Measurements from ENCODE around the gene BGLAP. TPM values are rescaled to one million over a fixed set of nuclear protein-coding genes. Genes with fewer than 3 reads are reported as not detected.
A peak's percentile ranks its signal among the peaks of the same experiment; 100 is the strongest.

The BGLAP gene
- total and polyA plus RNA-seq, 2 of the 13 experiments (the other 11 are each of a cell fraction or from before 2014, with no cell fraction given), result 0.62 to 1.6 TPM

- TF ChIP-seq DMTF1 (CRISPR knock-in tag; IDR thresholded peaks at IDR 0.05), result no peak
- peak; percentile 54 for TF ChIP-seq ELF3 (CRISPR knock-in tag; IDR thresholded peaks at IDR 0.05)
- peak; percentile 43 for TF ChIP-seq KMT2B (CRISPR knock-in tag; IDR thresholded peaks at IDR 0.05)
- no peak for TF ChIP-seq ETV6 (CRISPR knock-in tag; conservative IDR thresholded peaks at IDR 0.05)
- TF ChIP-seq ZBTB42 (CRISPR knock-in tag; IDR thresholded peaks at IDR 0.05), result no peak
- no peak for TF ChIP-seq NBN (conservative IDR thresholded peaks at IDR 0.05)
- no peak for TF ChIP-seq ZSCAN25 (CRISPR knock-in tag; IDR thresholded peaks at IDR 0.05)
- peak; percentile 89 for TF ChIP-seq KDM5A (IDR thresholded peaks at IDR 0.05; ENCODE audit: borderline replicate concordance, low read length)
- no peak for TF ChIP-seq MEIS2 (CRISPR knock-in tag; IDR thresholded peaks at IDR 0.05)
- TF ChIP-seq EP300 (IDR thresholded peaks at IDR 0.05; ENCODE audit: low read depth in 2 of 2, low read length in 2 of 2), result 0 out of 4 replicates have a peak, but pooled peaks of 1 of the 2 experiments have one; percentile 14
- no peak for TF ChIP-seq EP300 (CRISPR knock-in tag; IDR thresholded peaks at IDR 0.05; ENCODE audit: borderline replicate concordance)
- peak; percentile 77 for TF ChIP-seq POLR2AphosphoS5 (IDR thresholded peaks at IDR 0.05; ENCODE audit: low read depth, low read length)
- no peak for TF ChIP-seq ZNF205 (CRISPR knock-in tag; IDR thresholded peaks at IDR 0.05)
- 0 out of 2 replicates have a peak, but pooled peaks have one; percentile 24 for TF ChIP-seq ZNF44 (CRISPR knock-in tag; IDR thresholded peaks at IDR 0.05)
- TF ChIP-seq SOX6 (IDR thresholded peaks at IDR 0.05), result no peak
- peak; percentile 51 for TF ChIP-seq SOX6 (CRISPR knock-in tag; IDR thresholded peaks at IDR 0.05)
- peak; percentile 23; the same call in 1 of the 2 replicates for TF ChIP-seq NFKB2 (CRISPR knock-in tag; IDR thresholded peaks at IDR 0.05; ENCODE audit: borderline replicate concordance)
- TF ChIP-seq MXI1 (IDR thresholded peaks at IDR 0.05; ENCODE audit: borderline replicate concordance, low read depth, low read length), result peak; percentile 39; the same call in 1 of the 3 replicates
- no peak for TF ChIP-seq HNRNPUL1 (IDR thresholded peaks at IDR 0.05; ENCODE audit: low read depth, low read length)
- TF ChIP-seq ZNF609 (CRISPR knock-in tag; IDR thresholded peaks at IDR 0.05; ENCODE audit: borderline replicate concordance), result peak; percentile 30; the same call in 1 of the 2 replicates
- TF ChIP-seq CAMTA2 (CRISPR knock-in tag; IDR thresholded peaks at IDR 0.05; ENCODE audit: borderline replicate concordance), result no peak
- TF ChIP-seq RXRB (CRISPR knock-in tag; IDR thresholded peaks at IDR 0.05; ENCODE audit: borderline replicate concordance), result peak; percentile 41; the same call in 1 of the 2 replicates
- peak; percentile 92 for TF ChIP-seq KAT8 (CRISPR knock-in tag; IDR thresholded peaks at IDR 0.05)
- TF ChIP-seq NONO (IDR thresholded peaks at IDR 0.05), result no peak
- peak; percentile 30; the same call in 1 of the 2 replicates for TF ChIP-seq NONO (CRISPR knock-in tag; conservative IDR thresholded peaks at IDR 0.05)
- TF ChIP-seq ELF1 (CRISPR knock-in tag; IDR thresholded peaks at IDR 0.05), result peak; percentile 93
Observed at GRCh38 chr1:156193488-156194299, 48.3 kb upstream of the BGLAP start, which contains the start of gene SLC25A44 (continued).

All from HepG2 (cell line).